ENCODE data around the gene RABL6. TPM values are rescaled to one million over a fixed set of nuclear protein-coding genes. Genes with fewer than 3 reads are reported as not detected.
"Not testable (repeated sequence)": the region's sequence is repeated elsewhere in the genome, so short reads cannot be mapped to it uniquely, and the experiment has no call there.

The RABL6 gene
- total RNA-seq, 1 donor from 2014 or later: 116 TPM

DNA sequence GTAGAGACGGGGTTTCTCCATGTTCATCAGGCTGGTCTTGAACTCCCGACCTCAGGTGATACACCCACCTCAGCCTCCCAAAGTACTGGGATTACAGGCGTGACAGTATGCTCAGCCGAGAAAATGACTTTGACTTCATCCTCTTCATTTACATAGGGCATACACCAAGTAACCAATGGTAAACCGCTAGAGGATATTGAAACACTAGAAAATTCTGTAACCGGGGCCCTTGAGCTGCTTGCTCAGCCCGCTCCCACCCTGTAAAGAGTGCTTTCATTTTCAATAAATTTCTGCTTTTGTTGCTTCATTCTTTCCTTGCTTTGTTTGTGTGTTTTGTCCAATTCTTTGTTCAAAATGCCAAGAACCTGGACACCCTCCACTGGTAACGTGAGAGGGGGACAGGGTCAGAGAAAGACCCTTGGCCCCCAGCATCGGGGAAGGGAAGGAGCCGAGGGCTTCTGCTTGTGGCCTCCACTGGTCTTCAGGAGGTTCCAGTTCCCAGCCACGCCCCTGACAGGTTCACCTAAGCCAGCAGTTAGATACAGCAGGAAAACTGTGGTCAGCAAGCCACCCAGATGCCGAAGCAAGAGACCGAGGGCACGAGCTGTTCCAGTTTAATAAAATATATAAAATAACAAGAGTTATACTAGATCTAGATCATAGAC, 41.9 kb upstream of the RABL6 start:
- intact Hi-C loops (cut with micrococcal nuclease); H3K4me1 Mint-ChIP-seq; H3K27ac Mint-ChIP-seq; H3K27me3 Mint-ChIP-seq; H3K4me3 Mint-ChIP-seq; DNase-seq; H3K9me3 Mint-ChIP-seq; H3K36me3 Mint-ChIP-seq (ENCODE audit: low read depth): not testable (repeated sequence)

DNA sequence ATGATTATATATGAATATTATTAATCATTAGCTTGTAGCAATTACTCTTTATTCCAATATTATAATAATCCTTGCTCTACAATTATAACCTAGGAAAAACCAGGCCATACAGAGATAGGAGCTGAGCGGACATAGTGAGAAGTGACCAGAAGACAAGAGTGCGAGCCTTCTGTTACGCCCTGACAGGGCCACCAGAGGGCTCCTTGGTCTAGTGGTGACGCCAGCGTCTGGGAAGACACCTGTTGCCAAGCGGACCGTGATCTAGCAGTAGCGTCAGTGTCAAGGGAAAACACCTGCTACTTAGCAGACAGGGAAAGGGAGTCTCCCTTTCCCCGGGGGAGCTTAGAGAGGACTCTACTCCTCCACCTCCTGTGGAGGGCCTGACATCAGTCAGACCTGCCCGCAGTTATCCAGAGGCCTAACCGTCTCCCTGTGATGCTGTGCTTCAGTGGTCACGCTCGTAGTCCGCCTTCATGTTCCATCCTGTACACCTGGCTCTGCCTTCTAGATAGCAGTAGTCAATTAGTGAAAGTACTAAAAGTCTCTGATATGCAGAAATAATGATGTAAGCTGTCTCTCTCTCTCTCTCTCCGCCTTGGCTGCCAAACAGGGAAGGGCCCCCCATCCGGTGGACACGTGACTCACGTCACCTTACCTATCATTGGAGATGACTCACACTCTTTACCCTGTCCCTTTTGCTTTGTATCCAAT, 41.2 kb upstream of the RABL6 start:
- H3K4me3 Mint-ChIP-seq; intact Hi-C loops (cut with micrococcal nuclease): not testable (repeated sequence)

DNA sequence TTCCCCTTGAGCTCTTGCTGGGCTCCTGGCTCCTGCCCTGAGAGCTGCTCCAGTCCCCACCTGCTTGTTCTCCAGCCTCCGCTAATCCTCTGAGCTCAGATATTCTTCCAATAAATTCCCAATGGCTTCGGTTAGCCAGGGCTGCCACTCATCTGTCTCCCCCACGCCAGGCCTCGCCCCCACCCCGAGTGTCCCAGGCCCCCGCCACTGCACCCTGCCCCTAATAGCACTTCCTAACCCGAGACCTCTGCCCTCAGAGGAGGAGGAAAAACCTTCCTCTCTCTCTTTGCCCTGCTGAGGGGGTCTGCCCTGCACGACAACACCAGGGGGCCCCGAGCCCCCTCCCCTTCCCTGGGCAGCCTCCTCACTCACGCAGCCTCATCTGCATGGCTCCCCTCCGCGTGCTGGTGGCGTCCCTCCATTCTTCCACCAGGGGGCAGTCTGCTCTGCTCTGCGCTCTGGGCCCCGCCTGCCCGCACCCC, 38.0 kb upstream of the RABL6 start:
- no peak overlapping the region for H3K4me3 Mint-ChIP-seq
- no peak overlapping the region for H3K27ac Mint-ChIP-seq
- no peaks in the 10 kb centered on the region for H3K36me3 Mint-ChIP-seq (ENCODE audit: low read depth)
- DNase-seq: peak; percentile 85
- peaks cover 6% of the 10 kb centered on the region for H3K4me1 Mint-ChIP-seq
- intact Hi-C loops (cut with micrococcal nuclease): no loop called here
- H3K27me3 Mint-ChIP-seq: peaks cover 4% of the 10 kb centered on the region
- peaks cover 8% of the 10 kb centered on the region for H3K9me3 Mint-ChIP-seq

More for the DNA sequence above, 41.2 kb upstream of the RABL6 start:
- H3K36me3 Mint-ChIP-seq (ENCODE audit: low read depth); H3K27me3 Mint-ChIP-seq; H3K9me3 Mint-ChIP-seq; H3K4me1 Mint-ChIP-seq: not testable (repeated sequence)
- peak; percentile 72 for DNase-seq
- peak overlapping the region; percentile 66 for H3K27ac Mint-ChIP-seq

DNA sequence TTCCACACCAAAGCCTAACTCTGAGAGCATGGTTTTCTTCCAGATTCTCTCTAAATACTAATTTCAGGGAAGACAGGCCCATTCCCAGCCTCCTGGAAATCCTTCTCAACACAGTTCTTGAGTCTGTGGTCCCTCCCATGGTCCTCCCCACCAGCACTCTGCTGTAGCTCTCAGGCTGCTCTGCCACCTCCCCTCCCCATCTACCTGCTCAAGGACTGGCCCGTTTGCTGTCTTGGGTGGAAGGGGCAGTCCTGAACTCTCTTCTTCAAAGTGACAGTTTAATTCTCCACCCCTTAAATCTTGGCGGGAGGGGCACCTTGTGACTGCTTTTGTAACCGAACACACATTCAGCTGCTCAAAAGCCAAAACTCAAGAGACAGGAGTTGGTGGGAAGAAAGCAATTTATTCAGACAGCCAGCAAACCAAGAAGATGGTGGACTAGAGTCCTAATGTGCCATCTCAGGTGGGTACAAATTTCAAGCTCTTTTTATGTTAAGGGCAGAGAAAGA, 35.8 kb upstream of the RABL6 start:
- Mint-ChIP-seq H3K9me3 (peaks cover 8% of the 10 kb centered on the region), H3K27me3 (peaks cover 3% of the 10 kb centered on the region), H3K36me3 (ENCODE audit: low read depth) (no peaks in the 10 kb centered on the region), H3K4me1 (peaks cover 2% of the 10 kb centered on the region), H3K27ac (no peak overlapping the region), H3K4me3 (no peak overlapping the region)
- DNase-seq: no peak
- intact Hi-C loops (cut with micrococcal nuclease): no loop called here

DNA sequence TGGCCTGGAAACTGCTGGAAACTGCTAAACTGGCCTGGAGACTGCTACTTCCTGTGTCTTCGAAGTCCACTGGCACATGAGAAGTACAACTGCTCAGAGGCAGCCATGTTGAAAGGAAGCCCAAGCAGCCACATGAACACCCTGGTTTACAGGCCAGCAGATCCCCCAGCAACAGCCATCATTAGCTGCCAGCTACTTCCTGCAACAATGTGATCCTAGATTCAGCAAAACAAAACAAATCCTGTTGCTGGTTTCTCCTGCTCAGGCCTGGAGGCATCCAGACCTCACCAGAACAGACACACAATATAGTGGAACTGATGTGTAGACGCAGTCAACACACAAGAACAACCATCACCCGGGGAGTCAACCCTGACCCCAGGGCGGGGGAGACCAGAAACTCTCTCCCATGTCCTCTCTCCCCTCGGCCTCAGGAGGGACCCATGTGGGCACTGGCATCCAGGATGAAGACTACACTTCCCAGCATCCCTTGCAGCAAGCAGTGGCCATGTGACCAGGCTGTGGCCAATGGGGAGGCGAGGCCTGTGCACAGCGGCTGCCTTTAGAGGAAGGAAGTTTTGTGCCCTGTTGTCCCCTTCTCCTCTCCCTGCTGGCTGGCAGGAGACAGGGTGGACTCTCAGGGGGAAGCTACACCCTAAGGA, 34.2 kb upstream of the RABL6 start:
- Mint-ChIP-seq H3K4me1 (no peaks in the 10 kb centered on the region), H3K9me3 (peaks cover 8% of the 10 kb centered on the region), H3K27ac (no peak overlapping the region), H3K4me3 (no peak overlapping the region), H3K27me3 (peaks cover 10% of the 10 kb centered on the region), H3K36me3 (ENCODE audit: low read depth) (no peaks in the 10 kb centered on the region)
- intact Hi-C loops (cut with micrococcal nuclease): no loop called here
- peak; percentile 67 for DNase-seq

DNA sequence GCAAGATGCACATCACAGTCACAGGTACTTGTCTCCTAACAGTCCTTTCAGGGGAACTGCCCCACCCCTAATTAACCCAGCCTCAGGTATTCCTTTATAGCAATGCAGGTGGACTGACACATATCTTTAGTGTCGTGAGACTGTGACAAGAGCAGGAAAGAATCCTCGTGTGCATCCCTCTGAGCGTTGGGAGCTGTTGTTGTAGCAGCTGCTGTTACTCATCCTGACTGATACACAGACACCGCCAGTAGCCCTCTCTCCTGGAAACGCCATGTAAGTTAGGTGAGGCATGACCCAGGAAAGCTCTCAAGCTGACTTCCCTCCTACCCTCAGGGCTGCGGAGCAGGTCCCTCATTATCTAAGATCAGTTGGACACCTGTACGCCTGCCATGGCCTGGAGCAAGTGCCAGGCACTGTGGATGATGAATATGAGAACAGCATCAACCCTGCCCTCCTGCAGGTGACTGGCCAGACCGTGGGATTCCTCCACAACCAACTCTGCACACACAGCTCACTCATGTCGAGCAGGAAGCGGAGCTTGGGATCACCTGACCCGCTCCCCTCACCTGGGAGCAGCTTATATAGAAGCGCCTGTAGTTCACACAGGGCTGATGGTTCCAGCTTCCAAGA, 33.2 kb upstream of the RABL6 start:
- Mint-ChIP-seq H3K9me3 (peaks cover 8% of the 10 kb centered on the region), H3K36me3 (ENCODE audit: low read depth) (no peaks in the 10 kb centered on the region), H3K4me3 (no peak overlapping the region), H3K4me1 (no peaks in the 10 kb centered on the region), H3K27me3 (peaks cover 17% of the 10 kb centered on the region), H3K27ac (no peak overlapping the region)
- DNase-seq: no peak
- intact Hi-C loops (cut with micrococcal nuclease): no loop called here

DNA sequence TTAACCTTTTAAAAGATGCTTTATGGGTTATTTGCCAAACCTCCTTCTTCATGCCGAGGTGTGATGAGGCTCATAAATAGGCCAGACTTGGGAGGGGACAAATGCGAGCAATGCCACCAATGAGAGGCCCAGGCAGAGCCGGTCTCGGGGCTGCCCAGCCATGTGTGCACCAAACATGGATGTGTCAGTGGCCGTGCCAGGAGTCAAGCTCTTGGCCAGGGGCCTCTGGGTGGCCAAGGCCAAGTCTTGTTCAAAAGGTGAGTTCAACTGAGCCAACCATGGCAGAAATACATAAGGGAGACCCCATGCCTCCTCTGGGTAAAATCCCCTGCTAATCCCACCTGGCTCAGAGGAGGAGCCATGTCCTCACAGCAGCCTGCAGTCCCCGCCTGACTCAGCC, 32.6 kb upstream of the RABL6 start:
- no peaks in the 10 kb centered on the region for H3K36me3 Mint-ChIP-seq (ENCODE audit: low read depth)
- peaks cover 19% of the 10 kb centered on the region for H3K27me3 Mint-ChIP-seq
- no peak overlapping the region for H3K4me3 Mint-ChIP-seq
- no peak overlapping the region for H3K27ac Mint-ChIP-seq
- no peaks in the 10 kb centered on the region for H3K4me1 Mint-ChIP-seq
- intact Hi-C loops (cut with micrococcal nuclease): no loop called here
- H3K9me3 Mint-ChIP-seq: peaks cover 8% of the 10 kb centered on the region
- no peak for DNase-seq

DNA sequence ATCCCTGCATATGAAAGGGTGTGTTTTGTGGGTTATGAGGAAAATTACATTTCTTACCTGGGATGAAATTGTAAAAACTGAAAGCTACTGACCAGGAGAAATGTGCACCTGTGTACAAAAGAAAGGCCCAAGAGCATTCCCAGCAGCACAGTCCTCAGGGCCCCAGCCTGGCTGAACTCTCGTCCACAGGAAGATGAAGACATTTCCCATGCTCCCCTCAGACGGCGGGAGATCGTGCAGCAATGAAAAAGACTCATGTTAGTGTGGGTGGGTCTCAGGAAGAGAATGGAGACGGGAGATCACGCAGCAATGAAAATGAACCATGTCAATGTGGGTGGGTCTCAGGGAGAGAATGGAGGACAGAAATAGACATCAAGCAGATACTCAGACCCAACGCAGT, 30.8 kb upstream of the RABL6 start:
- Mint-ChIP-seq H3K27ac (no peak overlapping the region), H3K36me3 (ENCODE audit: low read depth) (no peaks in the 10 kb centered on the region)
- intact Hi-C loops (cut with micrococcal nuclease): no loop called here

DNA sequence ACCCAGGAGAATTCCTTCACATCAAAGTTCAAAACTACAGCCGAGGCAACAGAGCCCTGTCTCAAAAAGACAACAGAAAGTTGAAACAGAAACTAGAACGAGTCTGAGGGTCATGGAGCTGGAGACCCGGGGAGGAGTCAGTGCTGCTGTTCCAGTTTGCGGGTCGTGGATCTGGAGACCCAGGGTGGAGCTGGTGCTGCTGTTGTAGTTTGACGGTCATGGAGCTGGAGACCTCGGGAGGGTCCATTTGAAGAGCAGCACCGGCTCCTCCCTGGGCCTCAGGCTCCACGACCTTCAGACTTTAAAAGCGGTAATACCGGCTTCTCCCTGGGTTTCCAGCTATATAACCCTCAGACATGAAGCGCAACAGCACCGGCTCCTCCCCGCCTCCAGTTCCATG, 30.4 kb upstream of the RABL6 start:
- peaks cover 8% of the 10 kb centered on the region for H3K9me3 Mint-ChIP-seq
- peaks cover 32% of the 10 kb centered on the region for H3K27me3 Mint-ChIP-seq
- intact Hi-C loops (cut with micrococcal nuclease): no loop called here
- H3K36me3 Mint-ChIP-seq (ENCODE audit: low read depth): no peaks in the 10 kb centered on the region
- no peaks in the 10 kb centered on the region for H3K4me1 Mint-ChIP-seq
- no peak for DNase-seq
- H3K4me3 Mint-ChIP-seq: no peak overlapping the region
- no peak overlapping the region for H3K27ac Mint-ChIP-seq

More for the DNA sequence above, 30.8 kb upstream of the RABL6 start:
- no peak for DNase-seq
- Mint-ChIP-seq H3K9me3 (peaks cover 8% of the 10 kb centered on the region), H3K27me3 (peaks cover 29% of the 10 kb centered on the region), H3K4me3 (no peak overlapping the region), H3K4me1 (no peaks in the 10 kb centered on the region)

DNA sequence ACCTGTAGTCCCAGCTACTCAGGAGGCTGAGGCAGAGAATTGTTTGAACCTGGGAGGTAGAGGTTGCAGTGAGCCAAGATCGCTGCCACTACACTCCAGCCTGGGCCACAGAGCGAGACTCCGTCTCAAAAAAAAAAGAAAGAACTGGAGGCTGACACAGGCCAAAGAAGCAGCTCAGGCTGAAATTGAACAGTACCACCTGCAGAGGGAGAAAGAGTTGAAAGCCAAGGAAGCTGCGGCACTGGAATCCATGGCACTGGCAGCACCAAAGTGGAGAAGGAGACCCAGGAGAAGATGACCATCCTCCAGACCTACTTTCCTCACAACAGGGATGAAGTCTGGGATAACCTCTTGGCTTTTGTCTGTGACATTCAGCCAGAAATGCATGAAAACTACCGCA, 27.9 kb upstream of the RABL6 start:
- Mint-ChIP-seq H3K4me1 (no peaks in the 10 kb centered on the region), H3K9me3 (no peaks in the 10 kb centered on the region), H3K27ac (no peak overlapping the region), H3K4me3 (no peak overlapping the region), H3K36me3 (ENCODE audit: low read depth) (no peaks in the 10 kb centered on the region), H3K27me3 (peaks cover 32% of the 10 kb centered on the region)
- no peak for DNase-seq
- intact Hi-C loops (cut with micrococcal nuclease): no loop called here

DNA sequence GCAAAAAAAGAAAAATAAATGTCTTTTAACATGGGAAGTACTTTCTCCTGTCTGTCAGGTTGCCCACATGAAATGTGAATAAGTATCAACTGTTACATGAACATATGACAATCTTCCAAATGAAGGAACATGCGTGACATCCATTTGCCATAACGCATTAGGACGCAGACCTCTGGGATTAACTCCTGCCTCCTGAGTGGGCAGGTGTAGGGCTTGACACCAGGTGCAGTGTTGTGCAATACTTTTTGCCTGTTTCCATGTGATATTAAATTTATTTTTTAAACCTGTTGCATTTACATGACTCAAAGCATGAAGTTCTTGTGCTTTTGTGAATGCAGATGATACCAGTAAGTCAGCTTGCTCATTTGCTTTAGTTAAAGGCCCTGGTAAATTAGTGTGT, 25.3 kb upstream of the RABL6 start:
- Mint-ChIP-seq H3K27ac (no peak overlapping the region), H3K36me3 (ENCODE audit: low read depth) (no peaks in the 10 kb centered on the region), H3K27me3 (peaks cover 37% of the 10 kb centered on the region), H3K4me3 (no peak overlapping the region), H3K4me1 (peaks cover 2% of the 10 kb centered on the region), H3K9me3 (no peaks in the 10 kb centered on the region)
- intact Hi-C loops (cut with micrococcal nuclease): no loop called here
- no peak for DNase-seq

DNA sequence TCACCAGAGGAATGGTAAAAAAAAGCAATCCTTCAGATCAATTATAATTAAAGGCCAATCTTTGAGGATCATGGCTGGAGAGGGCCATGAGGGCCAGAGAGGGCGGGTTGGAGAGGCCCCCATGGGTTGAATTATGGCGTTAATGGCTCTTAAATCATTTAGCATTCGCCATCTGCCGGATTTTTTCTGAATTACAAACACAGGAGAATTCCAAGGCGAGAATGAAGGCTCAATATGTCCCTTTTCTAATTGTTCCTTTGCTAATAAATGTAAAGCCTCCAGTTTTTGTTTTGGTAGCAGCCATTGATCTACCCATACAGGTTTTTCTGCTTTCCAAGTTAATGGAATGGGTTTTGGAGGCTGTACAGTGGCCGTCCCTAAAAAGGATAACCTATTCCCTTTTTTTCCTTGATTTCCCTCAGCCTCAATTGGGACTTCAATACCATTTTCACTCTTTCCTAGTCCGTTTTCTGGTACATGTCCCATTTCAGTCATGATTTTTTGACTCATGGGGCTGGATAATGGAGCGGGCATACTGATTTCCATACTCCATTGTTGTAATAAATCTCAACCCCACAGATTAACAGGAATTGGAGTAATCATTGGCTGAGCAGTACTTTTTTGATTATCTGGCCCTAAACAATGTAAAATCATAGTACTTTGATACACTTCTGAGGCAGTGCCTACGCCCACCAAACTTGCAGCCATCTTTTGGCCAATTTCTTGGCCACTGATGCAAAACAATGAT, 23.3 kb upstream of the RABL6 start:
- intact Hi-C loops (cut with micrococcal nuclease): no loop called here

DNA sequence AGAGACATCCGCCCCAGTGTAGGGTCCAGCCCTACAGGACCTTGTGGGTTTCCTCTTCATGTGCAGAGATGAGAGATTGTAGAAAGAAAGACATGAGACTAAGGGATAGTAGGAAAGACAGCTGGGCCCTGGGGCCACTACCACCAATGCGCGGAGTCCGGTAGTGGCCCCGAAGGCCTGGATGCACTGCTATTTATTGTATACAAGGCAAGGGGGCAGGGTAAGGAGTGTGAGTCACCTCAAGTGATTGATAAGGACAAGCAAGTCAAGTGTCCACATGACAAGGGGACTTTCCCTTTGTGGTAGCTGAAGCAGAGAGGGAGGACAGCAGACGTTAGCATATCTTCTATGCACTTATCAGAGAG, 22.8 kb upstream of the RABL6 start:
- no peak for DNase-seq
- Mint-ChIP-seq H3K9me3 (no peaks in the 10 kb centered on the region), H3K27ac (no peak overlapping the region), H3K27me3 (peaks cover 30% of the 10 kb centered on the region), H3K4me1 (peaks cover 17% of the 10 kb centered on the region), H3K4me3 (no peak overlapping the region), H3K36me3 (ENCODE audit: low read depth) (no peaks in the 10 kb centered on the region)
- intact Hi-C loops (cut with micrococcal nuclease): no loop called here

More for the DNA sequence above, 23.3 kb upstream of the RABL6 start:
- Mint-ChIP-seq H3K9me3 (no peaks in the 10 kb centered on the region), H3K27me3 (peaks cover 30% of the 10 kb centered on the region), H3K36me3 (ENCODE audit: low read depth) (no peaks in the 10 kb centered on the region), H3K27ac (no peak overlapping the region), H3K4me3 (no peak overlapping the region), H3K4me1 (peaks cover 17% of the 10 kb centered on the region)
- DNase-seq: peak; percentile 74
